Retinal pigment epithelial cell (primary cell): Measurements from ENCODE around the gene CGNL1.

Experiments
- DNase-seq: peaks from one replicate; pipeline ENCODE4 v3.0.0-alpha.2; 2010; ENCODE audit warnings: low read depth
- H3K4me3 ChIP-seq: 2 replicates; pipeline ENCODE4 v1.5.1; 2011; ENCODE audit warnings: mild to moderate bottlenecking, low read length, control low read depth, moderate library complexity
- CTCF ChIP-seq: conservative IDR thresholded peaks from 2 replicates; pipeline ENCODE4 v1.5.1; 2011; ENCODE audit warnings: low read depth, low read length, control low read depth, inconsistent platforms

Gene CGNL1

GRCh38 chr15:57330619-57331340 is 45.5 kb upstream of the CGNL1 start:
- TF ChIP-seq CTCF = no peak
- DNase-seq = no peak
- no peak overlapping the region for H3K4me3 ChIP-seq

GRCh38 chr15:57332326-57332725 is 44.0 kb upstream of the CGNL1 start:
- no peak overlapping the region for H3K4me3 ChIP-seq
- DNase-seq = no peak
- TF ChIP-seq CTCF = no peak

GRCh38 chr15:57333487-57333886 is 42.8 kb upstream of the CGNL1 start:
- DNase-seq = no peak
- no peak overlapping the region for H3K4me3 ChIP-seq
- TF ChIP-seq CTCF = no peak

- TF ChIP-seq CTCF = no peak
- no peak overlapping the region for H3K4me3 ChIP-seq
- DNase-seq = no peak
These were observed 42.0 kb upstream of the CGNL1 start for GRCh38 chr15:57334257-57334656.

GRCh38 chr15:57335293-57335715 is 41.0 kb upstream of the CGNL1 start:
- no peak for DNase-seq
- no peak overlapping the region for H3K4me3 ChIP-seq
- TF ChIP-seq CTCF = no peak

- no peak overlapping the region for H3K4me3 ChIP-seq
- no peak for DNase-seq
- no peak for TF ChIP-seq CTCF
These were observed 40.6 kb upstream of the CGNL1 start for GRCh38 chr15:57335719-57336118.

GRCh38 chr15:57337868-57338411 is 38.4 kb upstream of the CGNL1 start:
- DNase-seq = no peak
- TF ChIP-seq CTCF = peak; percentile 32
- no peak overlapping the region for H3K4me3 ChIP-seq
